NCI-H187 (cell line): ENCODE measurements around the gene VAMP3.
A peak's percentile ranks its signal among the peaks of the same experiment; 100 is the strongest.
"Not testable (repeated sequence)": the region's sequence is repeated elsewhere in the genome, so short reads cannot be mapped to it uniquely, and the experiment has no call there.

Experiments used
- DNase-seq, 2 experiments: peaks; one replicate each; lab custom pipeline; 2025; lab: John Stamatoyannopoulos, UW

Gene VAMP3

GRCh38 chr1:7768583-7768982 is 2.5 kb upstream of the VAMP3 start:
- DNase-seq = no peak

- DNase-seq = no peak
Measured at GRCh38 chr1:7769673-7770412, 1.3 kb upstream of the VAMP3 start.

GRCh38 chr1:7770669-7770996 is 463 bp upstream of the VAMP3 start:
- no peak for DNase-seq

GRCh38 chr1:7771823-7772299 is 765 bp downstream of the VAMP3 start:
- no peak for DNase-seq

GRCh38 chr1:7777591-7777990 is 6.5 kb downstream of the VAMP3 start:
- no peak for DNase-seq

GRCh38 chr1:7778133-7778628 is 7.1 kb downstream of the VAMP3 start:
- DNase-seq = no peak

GRCh38 chr1:7780976-7781375 is 9.9 kb downstream of the VAMP3 start:
- DNase-seq = no peak

- no peak for DNase-seq
Measured at GRCh38 chr1:7781501-7781900, 10.4 kb downstream of the VAMP3 start.

GRCh38 chr1:7781923-7782495 is 10.9 kb downstream of the VAMP3 start:
- DNase-seq = no peak

- peak in 1 of 2 experiments; percentile 52 for DNase-seq
Measured at GRCh38 chr1:7783178-7783711, 12.1 kb downstream of the VAMP3 start.

- DNase-seq = peak; percentile 92 to 96
Measured at GRCh38 chr1:7783826-7784491, 12.9 kb downstream of the VAMP3 start, which contains the start of gene PER3. Gene PER3 (plus strand): TSS chr1:7784291. CDS start chr1:7784878, 587 bp downstream.

- DNase-seq = no peak
Measured at GRCh38 chr1:7784492-7785071, 13.5 kb downstream of the VAMP3 start.

GRCh38 chr1:7785108-7785507 is 14.0 kb downstream of the VAMP3 start:
- DNase-seq = no peak

GRCh38 chr1:7786795-7787194 is 15.7 kb downstream of the VAMP3 start:
- no peak for DNase-seq

- no peak for DNase-seq
Measured at GRCh38 chr1:7789828-7790227, 18.7 kb downstream of the VAMP3 start.

GRCh38 chr1:7791027-7791426 is 19.9 kb downstream of the VAMP3 start:
- DNase-seq = not testable (repeated sequence)

- no peak for DNase-seq
Measured at GRCh38 chr1:7795406-7795805, 24.3 kb downstream of the VAMP3 start.

GRCh38 chr1:7805460-7805859 is 34.4 kb downstream of the VAMP3 start:
- no peak for DNase-seq

- no peak for DNase-seq
Measured at GRCh38 chr1:7808253-7808844, 37.3 kb downstream of the VAMP3 start.

GRCh38 chr1:7809742-7810141 is 38.6 kb downstream of the VAMP3 start:
- DNase-seq = no peak

GRCh38 chr1:7810395-7810794 is 39.3 kb downstream of the VAMP3 start:
- DNase-seq = no peak

GRCh38 chr1:7811476-7811875 is 40.4 kb downstream of the VAMP3 start:
- DNase-seq = no peak
